Neuronal stem cell (in vitro differentiated cells): ENCODE results near the gene TMEM120A.
"Not testable (repeated sequence)": the region's sequence is repeated elsewhere in the genome, so short reads cannot be mapped to it uniquely, and the experiment has no call there.

Source experiments
- DNase-seq: peaks from one replicate; pipeline ENCODE4 v3.0.0-alpha.2; 2013; ENCODE audit warnings: low spot score
- H2AFZ ChIP-seq: one replicate; pipeline ENCODE4 v1.6.1; 2013; ENCODE audit warnings: mild to moderate bottlenecking, low read length, inconsistent platforms
- H2AK5ac ChIP-seq: 2 replicates; pipeline ENCODE4 v1.6.1; 2013; ENCODE audit warnings: low read depth, mild to moderate bottlenecking, inconsistent platforms, low read length, moderate library complexity, mixed read lengths
- H2BK120ac ChIP-seq: 2 replicates; pipeline ENCODE4 v1.6.1; 2013; ENCODE audit warnings: low read depth, mild to moderate bottlenecking, inconsistent platforms, low read length, moderate library complexity, mixed read lengths
- H2BK12ac ChIP-seq: one replicate; pipeline ENCODE4 v1.6.1; 2013; ENCODE audit warnings: low read length, inconsistent platforms
- H2BK15ac ChIP-seq: 2 replicates; pipeline ENCODE4 v1.6.1; 2013; ENCODE audit warnings: mild to moderate bottlenecking, low read length, inconsistent platforms, mixed read lengths
- H2BK5ac ChIP-seq: one replicate; pipeline ENCODE4 v1.6.1; 2013; ENCODE audit warnings: inconsistent platforms, mild to moderate bottlenecking, low read length, moderate library complexity
- H3K14ac ChIP-seq: one replicate; pipeline ENCODE4 v1.6.1; 2013; ENCODE audit warnings: low read length, inconsistent platforms
- H3K18ac ChIP-seq: 2 replicates; pipeline ENCODE4 v1.6.1; 2013; ENCODE audit warnings: low read length, inconsistent platforms
- H3K23ac ChIP-seq: 2 replicates; pipeline ENCODE4 v1.6.1; 2013; ENCODE audit warnings: low read depth, mild to moderate bottlenecking, mixed read lengths, low read length, inconsistent platforms; ENCODE audit not compliant: poor library complexity
- H3K27ac ChIP-seq: replicated peaks from 3 replicates; pipeline ENCODE4 v1.5.1; 2013; ENCODE audit warnings: low read length, inconsistent platforms
- H3K27me3 ChIP-seq, 3 experiments: 2 replicates each; pipeline ENCODE4 v1.6.1; 2013; ENCODE audit warnings: low read length in 3 of 3, mild to moderate bottlenecking in 2 of 3, inconsistent platforms in 1 of 3, low read depth in 1 of 3, mixed read lengths in 1 of 3, moderate library complexity in 1 of 3; ENCODE audit not compliant: control insufficient read depth in 3 of 3, insufficient read depth in 3 of 3
- H3K36me3 ChIP-seq, 2 donors: replicated peaks in 1 of 2; 2 replicates each; pipeline ENCODE4 v1.6.1; 2013; ENCODE audit warnings: low read length in 2 of 2; ENCODE audit not compliant: control insufficient read depth in 2 of 2, insufficient read depth in 2 of 2
- H3K4ac ChIP-seq: 2 replicates; pipeline ENCODE4 v1.6.1; 2013; ENCODE audit warnings: inconsistent platforms, mild to moderate bottlenecking, low read length, moderate library complexity
- H3K4me1 ChIP-seq, 2 donors: 1 replicate in 1 of 2; 2 replicates in 1 of 2; pipeline ENCODE4 v1.6.1; 2013; ENCODE audit warnings: low read length in 2 of 2, low read depth in 1 of 2; ENCODE audit not compliant: control insufficient read depth in 2 of 2, insufficient read depth in 1 of 2
- H3K4me2 ChIP-seq: one replicate; pipeline ENCODE4 v1.6.1; 2013; ENCODE audit warnings: mild to moderate bottlenecking, low read length, inconsistent platforms; ENCODE audit not compliant: insufficient read depth, poor library complexity, severe bottlenecking
- H3K4me3 ChIP-seq, 2 donors: 2 replicates each; pipeline ENCODE4 v1.5.1; 2013; ENCODE audit warnings: low read length in 2 of 2, mild to moderate bottlenecking in 2 of 2, inconsistent platforms in 1 of 2, moderate library complexity in 1 of 2
- H3K79me1 ChIP-seq: one replicate; pipeline ENCODE4 v1.6.1; 2013; ENCODE audit warnings: low read depth, mild to moderate bottlenecking, inconsistent platforms, low read length, moderate library complexity
- H3K9ac ChIP-seq: one replicate; pipeline ENCODE4 v1.6.1; 2013; ENCODE audit warnings: mild to moderate bottlenecking, low read depth, low read length, inconsistent platforms; ENCODE audit not compliant: poor library complexity
- H3K9me3 ChIP-seq, 2 donors: replicated peaks in 1 of 2; 2 replicates each; pipeline versions ENCODE3 to v1.6.1; 2013; ENCODE audit warnings: low read length in 2 of 2, mild to moderate bottlenecking in 2 of 2, inconsistent platforms in 1 of 2, low read depth in 1 of 2, mixed read lengths in 1 of 2, moderate library complexity in 1 of 2; ENCODE audit not compliant: control insufficient read depth in 2 of 2, insufficient read depth in 1 of 2
- H4K8ac ChIP-seq: one replicate; pipeline ENCODE4 v1.6.1; 2013; ENCODE audit warnings: low read depth, mild to moderate bottlenecking, inconsistent platforms, low read length, moderate library complexity
- H4K91ac ChIP-seq: one replicate; pipeline ENCODE4 v1.6.1; 2013; ENCODE audit warnings: low read length, low read depth, mild to moderate bottlenecking, inconsistent platforms; ENCODE audit not compliant: poor library complexity
- WGBS, 2 donors: extraction: QIAGEN DNeasy Blood & Tissue Kit; methylation state at CpG; one replicate each; pipeline ENCODE4 v1.1.7; 2013; ENCODE audit warnings: missing lambda C conversion rate in 2 of 2, mixed read lengths in 1 of 2; ENCODE audit not compliant: insufficient read length in 2 of 2, insufficient replicate concordance in 1 of 2; ENCODE audit errors: extremely low coverage in 2 of 2; 5-methylcytosine and 5-hydroxymethylcytosine counted together

Gene TMEM120A

GRCh38 chr7:76018520-76018919 lies 24.1 kb upstream of the TMEM120A start:
- not testable (repeated sequence) for H3K4ac ChIP-seq, H3K4me3 ChIP-seq, H3K27me3 ChIP-seq, H3K18ac ChIP-seq, H3K9me3 ChIP-seq, H2BK5ac ChIP-seq, DNase-seq, H3K14ac ChIP-seq, H2BK12ac ChIP-seq, H2BK120ac ChIP-seq, H3K23ac ChIP-seq, H3K79me1 ChIP-seq, H3K4me2 ChIP-seq, H2AK5ac ChIP-seq, H4K8ac ChIP-seq, H2BK15ac ChIP-seq, H4K91ac ChIP-seq, H3K27ac ChIP-seq, H2AFZ ChIP-seq, H3K9ac ChIP-seq, H3K4me1 ChIP-seq
- WGBS, 2 donors: no CpG with 5 or more reads among the region's 4 CpGs
- H3K36me3 ChIP-seq: peaks cover 8 to 40% of the 10 kb centered on the region in 2 donors

DNA sequence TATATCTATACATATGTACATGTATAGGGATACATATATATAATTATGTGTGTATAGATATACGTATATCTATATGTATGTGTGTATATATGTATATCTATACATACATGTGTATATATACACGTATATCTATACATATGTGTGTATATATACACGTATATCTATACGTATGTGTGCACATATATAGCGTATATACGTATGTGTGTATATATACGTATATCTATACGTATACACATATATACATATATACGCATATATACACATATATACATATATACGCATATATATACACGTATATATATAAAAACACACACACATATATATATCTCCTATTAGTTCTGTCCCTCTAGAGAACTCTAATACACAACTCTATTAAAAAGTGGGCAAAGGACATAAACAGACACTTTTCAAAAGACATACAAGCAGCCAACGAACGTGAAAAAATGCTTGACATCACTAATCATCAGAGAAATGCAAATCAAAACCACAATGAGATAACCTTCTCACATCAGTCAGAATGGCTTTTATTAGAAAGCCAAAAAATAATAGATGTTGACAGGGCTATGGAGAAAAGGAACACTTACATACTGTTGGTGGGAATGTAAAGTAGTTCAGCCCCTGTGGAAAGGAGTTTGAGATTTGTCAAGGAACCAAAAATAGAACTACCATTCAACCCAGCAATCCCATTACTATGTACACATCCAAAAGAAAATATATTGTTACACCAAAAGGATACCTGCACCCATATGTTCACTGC lies 22.0 kb upstream of the TMEM120A start:
- Histone ChIP-seq H2BK5ac (no peak overlapping the region), H3K14ac (no peak overlapping the region), H4K8ac (no peak overlapping the region), H3K4me3 (no peak overlapping the region), H2BK15ac (no peak overlapping the region), H4K91ac (no peak overlapping the region), H3K4me2 (no peak overlapping the region), H2BK12ac (no peak overlapping the region), H3K9me3 (no peaks in the 10 kb centered on the region), H3K4ac (no peak overlapping the region), H3K27ac (no peak overlapping the region), H3K23ac (no peak overlapping the region), H3K27me3 (no peaks in the 10 kb centered on the region), H3K79me1 (no peaks in the 10 kb centered on the region), H2AK5ac (no peak overlapping the region), H3K4me1 (no peaks in the 10 kb centered on the region), H3K18ac (no peak overlapping the region), H3K9ac (no peak overlapping the region), H2AFZ (no peak overlapping the region), H3K36me3 (peaks cover 6 to 31% of the 10 kb centered on the region in 2 donors), H2BK120ac (no peak overlapping the region)
- 100% methylated on average over 1 to 2 of the region's 13 CpGs for WGBS, 2 donors
- DNase-seq: no peak

DNA sequence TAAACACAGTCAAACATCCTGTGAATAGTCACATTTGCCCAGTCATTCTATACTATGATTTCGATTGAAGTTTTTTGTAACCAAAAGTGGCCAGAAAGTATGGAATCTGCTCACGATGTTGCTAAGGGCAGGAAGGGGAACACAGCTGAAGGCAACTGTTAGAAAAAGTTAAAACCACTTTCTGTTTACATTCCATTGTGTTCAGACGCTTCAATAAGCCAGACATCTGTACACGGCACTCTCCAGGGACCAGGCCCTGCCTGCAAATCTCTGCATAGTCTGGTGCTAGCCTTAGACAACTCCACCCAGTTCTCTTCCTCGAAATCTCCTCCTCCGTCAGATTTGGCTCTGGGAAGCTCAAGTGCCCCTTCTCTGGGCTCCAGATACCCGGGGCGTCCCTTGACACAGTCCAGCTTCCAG lies 17.1 kb upstream of the TMEM120A start:
- Histone ChIP-seq H4K91ac (no peak overlapping the region), H2BK120ac (no peak overlapping the region), H3K14ac (no peak overlapping the region), H3K4me1 (no peaks in the 10 kb centered on the region), H2AFZ (no peak overlapping the region), H2BK5ac (no peak overlapping the region), H2AK5ac (no peak overlapping the region), H3K4me3 (no peak overlapping the region), H3K79me1 (no peaks in the 10 kb centered on the region), H4K8ac (no peak overlapping the region), H3K4ac (no peak overlapping the region), H2BK12ac (no peak overlapping the region), H3K36me3 (peaks cover 0 to 18% of the 10 kb centered on the region in 2 donors), H3K18ac (no peak overlapping the region), H3K27ac (no peak overlapping the region), H3K9ac (no peak overlapping the region), H3K9me3 (no peaks in the 10 kb centered on the region), H3K27me3 (no peaks in the 10 kb centered on the region), H3K23ac (no peak overlapping the region), H2BK15ac (no peak overlapping the region), H3K4me2 (no peak overlapping the region)
- WGBS, 2 donors: no CpG with 5 or more reads among the region's 8 CpGs
- no peak for DNase-seq

DNA sequence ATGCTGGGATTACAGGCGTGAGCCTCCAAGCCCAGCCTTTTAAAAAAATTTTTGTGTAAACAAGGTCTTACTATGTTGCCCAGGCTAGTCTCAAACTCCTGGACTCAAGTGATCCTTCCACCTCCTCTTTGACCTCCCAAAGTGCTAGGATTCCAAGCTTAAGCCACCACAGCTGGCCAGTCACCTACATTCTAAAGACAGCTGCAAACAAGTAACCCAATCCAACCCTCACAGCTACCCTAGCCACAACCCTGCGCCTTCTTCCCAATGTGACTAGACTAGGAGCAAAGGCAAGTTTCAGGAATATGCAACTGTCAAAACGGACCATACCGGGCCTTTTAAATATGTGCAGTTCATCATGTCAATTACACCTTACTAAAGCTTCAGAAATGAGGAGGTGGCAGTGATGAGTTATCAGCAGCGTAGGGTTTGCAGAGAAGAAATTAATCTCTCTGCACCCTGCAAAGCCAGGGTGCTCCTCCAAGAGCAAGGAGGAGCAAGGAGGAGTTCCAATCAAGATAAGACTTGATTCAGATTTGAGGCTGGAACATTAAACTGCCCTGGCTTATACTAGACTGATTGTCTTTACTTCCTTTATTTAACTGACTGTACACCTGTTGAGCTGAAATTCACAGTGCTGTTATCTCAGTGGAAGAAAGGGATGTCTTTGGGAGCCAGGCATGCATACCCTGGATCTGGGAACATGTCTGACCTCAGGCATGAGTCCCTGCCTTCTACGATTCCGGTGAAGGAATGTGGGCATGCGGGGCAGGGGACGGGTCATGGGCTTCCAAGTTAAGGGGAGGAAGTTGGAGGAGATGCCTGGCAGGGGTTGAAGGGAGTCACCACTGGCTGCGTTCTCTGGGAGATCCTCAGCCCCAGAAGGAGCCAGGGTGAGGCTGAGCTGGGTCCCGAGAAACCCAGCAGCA lies 15.5 kb upstream of the TMEM120A start:
- Histone ChIP-seq H2BK15ac (no peak overlapping the region), H3K4me2 (no peak overlapping the region), H2BK12ac (no peak overlapping the region), H3K14ac (no peak overlapping the region), H3K23ac (no peak overlapping the region), H3K9ac (no peak overlapping the region), H3K4me1 (no peaks in the 10 kb centered on the region), H3K27me3 (no peaks in the 10 kb centered on the region), H3K4me3 (no peak overlapping the region), H4K8ac (no peak overlapping the region), H3K4ac (no peak overlapping the region), H2BK120ac (no peak overlapping the region), H3K79me1 (no peaks in the 10 kb centered on the region), H3K27ac (no peak overlapping the region), H2AK5ac (no peak overlapping the region), H3K36me3 (peaks cover 7 to 28% of the 10 kb centered on the region in 2 donors), H2BK5ac (no peak overlapping the region), H3K18ac (no peak overlapping the region), H3K9me3 (no peaks in the 10 kb centered on the region), H2AFZ (no peak overlapping the region), H4K91ac (no peak overlapping the region)
- no peak for DNase-seq
- WGBS, 2 donors: no CpG with 5 or more reads among the region's 11 CpGs
